Stimulated activated CD8-positive, alpha-beta memory T cell treated with anti-CD3 and anti-CD28 coated beads, Interleukin-15, amount 100 ng/mL, for 24 hours (primary cell): ENCODE data around the gene C7orf57.
"Not testable (repeated sequence)": the region's sequence is repeated elsewhere in the genome, so short reads cannot be mapped to it uniquely, and the experiment has no call there.

Source experiments
- DNase-seq: peaks from one replicate; pipeline ENCODE4 v3.0.0-alpha.2; 2020; ENCODE audit warnings: low read depth

The C7orf57 gene

GRCh38 chr7:48035967-48036478, 680 bp downstream of the C7orf57 start:
- no peak for DNase-seq

- no peak for DNase-seq
These were observed 3.6 kb downstream of the C7orf57 start for GRCh38 chr7:48038815-48039506.

- DNase-seq: no peak
These were observed 5.8 kb downstream of the C7orf57 start for GRCh38 chr7:48040944-48041652.

- DNase-seq: no peak
These were observed 6.3 kb downstream of the C7orf57 start for GRCh38 chr7:48041653-48041970.

GRCh38 chr7:48042216-48042615, 6.9 kb downstream of the C7orf57 start:
- DNase-seq: no peak

GRCh38 chr7:48042636-48043035, 7.3 kb downstream of the C7orf57 start:
- DNase-seq: no peak

- DNase-seq: no peak
These were observed 9.9 kb downstream of the C7orf57 start for GRCh38 chr7:48045195-48045765.

- DNase-seq: no peak
These were observed 11.1 kb downstream of the C7orf57 start for GRCh38 chr7:48046458-48046857.

GRCh38 chr7:48048113-48048512, 12.8 kb downstream of the C7orf57 start:
- no peak for DNase-seq

- DNase-seq: no peak
These were observed 14.5 kb downstream of the C7orf57 start for GRCh38 chr7:48049850-48050249.

- no peak for DNase-seq
These were observed 17.4 kb downstream of the C7orf57 start for GRCh38 chr7:48052748-48053147.

- no peak for DNase-seq
These were observed 18.4 kb downstream of the C7orf57 start for GRCh38 chr7:48053736-48054135.

- DNase-seq: no peak
These were observed 23.6 kb downstream of the C7orf57 start for GRCh38 chr7:48058990-48059389.

- DNase-seq: no peak
These were observed 24.4 kb downstream of the C7orf57 start for GRCh38 chr7:48059706-48060105.

GRCh38 chr7:48063985-48064384, 28.6 kb downstream of the C7orf57 start:
- no peak for DNase-seq

GRCh38 chr7:48067475-48067874, 32.1 kb downstream of the C7orf57 start:
- DNase-seq: no peak

- no peak for DNase-seq
These were observed 38.9 kb downstream of the C7orf57 start for GRCh38 chr7:48074204-48074654.

- DNase-seq: no peak
These were observed 42.1 kb downstream of the C7orf57 start for GRCh38 chr7:48077423-48077822.

- no peak for DNase-seq
These were observed 43.1 kb downstream of the C7orf57 start for GRCh38 chr7:48078470-48078869.

- DNase-seq: not testable (repeated sequence)
These were observed 47.0 kb downstream of the C7orf57 start for GRCh38 chr7:48082378-48082777.

GRCh38 chr7:48083114-48083830, 47.9 kb downstream of the C7orf57 start:
- no peak for DNase-seq

- DNase-seq: no peak
These were observed 49.5 kb downstream of the C7orf57 start for GRCh38 chr7:48084727-48085432.
